ENCODE measurements around the gene UNC13B. TPM values are rescaled to one million over a fixed set of nuclear protein-coding genes. Genes with fewer than 3 reads are reported as not detected.

The UNC13B gene
- total and polyA plus RNA-seq, 9 of the 15 experiments (the other 6 are each of a cell fraction or from before 2014, with no cell fraction given) = 2.4 to 11.5 (median 8.6) TPM

GRCh38 chr9:35448496-35448895 lies 286.7 kb downstream of the UNC13B start (continued):
- TF ChIP-seq RREB1 (CRISPR knock-in tag; IDR thresholded peaks at IDR 0.05) (no peak), ZNF717 (CRISPR knock-in tag; IDR thresholded peaks at IDR 0.05) (no peak), POLR2AphosphoS5 (IDR thresholded peaks at IDR 0.05; ENCODE audit: control insufficient read depth, insufficient read depth, low read depth, low read length) (no peak), CHD4 (IDR thresholded peaks at IDR 0.05; ENCODE audit: insufficient read depth, insufficient replicate concordance, low read depth, low read length, poor library complexity, severe bottlenecking) (no peak), E2F5 (CRISPR knock-in tag; IDR thresholded peaks at IDR 0.05) (no peak)
- TF ChIP-seq, protein P1, sequence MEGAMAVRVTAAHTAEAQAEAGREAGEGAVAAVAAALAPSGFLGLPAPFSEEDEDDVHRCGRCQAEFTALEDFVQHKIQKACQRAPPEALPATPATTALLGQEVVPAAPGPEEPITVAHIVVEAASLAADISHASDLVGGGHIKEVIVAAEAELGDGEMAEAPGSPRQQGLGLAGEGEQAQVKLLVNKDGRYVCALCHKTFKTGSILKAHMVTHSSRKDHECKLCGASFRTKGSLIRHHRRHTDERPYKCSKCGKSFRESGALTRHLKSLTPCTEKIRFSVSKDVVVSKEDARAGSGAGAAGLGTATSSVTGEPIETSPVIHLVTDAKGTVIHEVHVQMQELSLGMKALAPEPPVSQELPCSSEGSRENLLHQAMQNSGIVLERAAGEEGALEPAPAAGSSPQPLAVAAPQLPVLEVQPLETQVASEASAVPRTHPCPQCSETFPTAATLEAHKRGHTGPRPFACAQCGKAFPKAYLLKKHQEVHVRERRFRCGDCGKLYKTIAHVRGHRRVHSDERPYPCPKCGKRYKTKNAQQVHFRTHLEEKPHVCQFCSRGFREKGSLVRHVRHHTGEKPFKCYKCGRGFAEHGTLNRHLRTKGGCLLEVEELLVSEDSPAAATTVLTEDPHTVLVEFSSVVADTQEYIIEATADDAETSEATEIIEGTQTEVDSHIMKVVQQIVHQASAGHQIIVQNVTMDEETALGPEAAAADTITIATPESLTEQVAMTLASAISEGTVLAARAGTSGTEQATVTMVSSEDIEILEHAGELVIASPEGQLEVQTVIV (CRISPR knock-in tag; IDR thresholded peaks at IDR 0.05; ENCODE audit: borderline replicate concordance) = no peak
- TF ChIP-seq, protein P2, sequence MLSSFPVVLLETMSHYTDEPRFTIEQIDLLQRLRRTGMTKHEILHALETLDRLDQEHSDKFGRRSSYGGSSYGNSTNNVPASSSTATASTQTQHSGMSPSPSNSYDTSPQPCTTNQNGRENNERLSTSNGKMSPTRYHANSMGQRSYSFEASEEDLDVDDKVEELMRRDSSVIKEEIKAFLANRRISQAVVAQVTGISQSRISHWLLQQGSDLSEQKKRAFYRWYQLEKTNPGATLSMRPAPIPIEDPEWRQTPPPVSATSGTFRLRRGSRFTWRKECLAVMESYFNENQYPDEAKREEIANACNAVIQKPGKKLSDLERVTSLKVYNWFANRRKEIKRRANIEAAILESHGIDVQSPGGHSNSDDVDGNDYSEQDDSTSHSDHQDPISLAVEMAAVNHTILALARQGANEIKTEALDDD (IDR thresholded peaks at IDR 0.05) = no peak
